Kidney epithelial cell (primary cell): ENCODE results near the gene ADRB2. TPM values are rescaled to one million over a fixed set of nuclear protein-coding genes. Genes with fewer than 3 reads are reported as not detected.

ENCODE experiments used
- DNase-seq: peaks from one replicate; pipeline ENCODE4 v3.0.0-alpha.2; 2010; ENCODE audit warnings: low read depth
- H3K27me3 ChIP-seq: 2 replicates; pipeline ENCODE4 v1.6.0; 2011; ENCODE audit warnings: low read length; ENCODE audit not compliant: control insufficient read depth, insufficient read depth
- H3K36me3 ChIP-seq: 2 replicates; pipeline ENCODE4 v1.5.1; 2011; ENCODE audit warnings: low read length; ENCODE audit not compliant: control insufficient read depth, insufficient read depth
- H3K4me3 ChIP-seq: 2 replicates; pipeline ENCODE4 v1.5.1; 2011; ENCODE audit warnings: low read depth, mild to moderate bottlenecking, control low read depth, low read length
- CTCF ChIP-seq: IDR thresholded peaks from 2 replicates; pipeline ENCODE4 v1.5.1; 2011; ENCODE audit warnings: mild to moderate bottlenecking, moderate library complexity, low read length, control low read depth, inconsistent platforms; ENCODE audit not compliant: insufficient read depth, poor library complexity, severe bottlenecking
- total RNA-seq: library from RNA; depleted of rRNA; stranded (reverse); fragments of >200 nt; gene quantifications from 2 replicates; pipeline ENCODE4 v1.2.3, GENCODE V29; 2015

Gene ADRB2
- total RNA-seq, 1 donor from 2014 or later: 1.2 TPM

DNA sequence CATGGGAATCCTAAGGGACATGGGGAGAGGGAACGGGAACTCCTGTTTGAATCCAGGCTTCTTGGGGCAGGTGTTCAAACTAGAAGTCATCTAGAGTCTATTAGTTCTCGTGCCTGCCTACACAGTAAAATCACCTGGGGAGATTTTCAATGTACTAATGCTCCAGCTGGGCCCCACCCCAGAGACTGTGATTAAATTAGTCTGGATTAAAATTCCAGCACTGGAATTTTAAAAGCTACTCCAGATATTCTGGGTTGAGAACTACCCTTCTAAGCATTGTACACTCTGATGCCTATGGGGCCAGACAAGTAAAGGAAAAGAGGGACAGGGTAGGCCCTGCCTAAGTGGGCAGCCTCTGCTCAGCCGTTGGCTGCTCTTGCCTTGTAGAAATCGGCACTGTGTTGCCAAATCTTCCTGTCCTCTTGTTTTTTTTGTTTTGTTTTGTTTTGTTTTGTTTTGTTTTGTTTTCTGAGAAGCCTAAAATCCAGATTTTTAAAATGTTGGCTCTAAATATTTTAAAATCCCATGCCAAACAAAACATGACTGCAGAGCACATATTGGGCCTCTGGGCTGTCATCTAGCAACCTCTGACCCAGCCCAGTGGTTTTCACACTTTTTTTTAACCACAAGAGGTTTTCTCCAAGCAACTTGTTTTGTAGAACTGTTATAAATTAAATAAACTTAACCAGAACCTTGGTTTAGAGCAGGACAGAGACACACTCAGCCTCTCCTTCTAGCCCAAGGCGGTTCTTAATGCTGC is 29.0 kb downstream of the ADRB2 start:
- Histone ChIP-seq H3K4me3 (no peak overlapping the region), H3K27me3 (no peaks in the 10 kb centered on the region), H3K36me3 (no peaks in the 10 kb centered on the region)
- TF ChIP-seq CTCF: no peak
- DNase-seq: no peak

DNA sequence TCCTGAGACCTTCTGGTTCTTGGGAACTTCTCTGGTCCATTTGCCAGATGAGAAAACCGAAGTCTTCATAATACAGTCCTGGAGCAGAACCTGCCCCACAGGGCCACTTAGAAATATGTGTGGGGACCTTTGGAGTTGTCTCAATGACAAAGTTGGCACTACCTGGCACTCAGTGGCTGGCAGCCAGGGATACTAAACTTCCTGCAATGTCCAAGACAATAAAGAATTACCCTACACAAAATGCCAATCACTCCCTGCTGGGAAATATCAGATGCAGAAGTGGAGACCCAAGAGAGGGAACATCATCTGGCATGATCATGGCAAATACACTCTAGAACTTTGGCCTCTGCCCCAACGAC is 29.6 kb downstream of the ADRB2 start:
- no peaks in the 10 kb centered on the region for H3K36me3 ChIP-seq
- no peak for TF ChIP-seq CTCF
- no peak for DNase-seq
- H3K27me3 ChIP-seq: no peaks in the 10 kb centered on the region
- no peak overlapping the region for H3K4me3 ChIP-seq

- H3K27me3 ChIP-seq: no peaks in the 10 kb centered on the region
- H3K36me3 ChIP-seq: no peaks in the 10 kb centered on the region
- TF ChIP-seq CTCF: no peak
- H3K4me3 ChIP-seq: no peak overlapping the region
- no peak for DNase-seq
Measured at GRCh38 chr5:148856424-148856823, 30.0 kb downstream of the ADRB2 start.

GRCh38 chr5:148857474-148857873 is 31.1 kb downstream of the ADRB2 start:
- DNase-seq: no peak
- H3K36me3 ChIP-seq: no peaks in the 10 kb centered on the region
- TF ChIP-seq CTCF: no peak
- no peaks in the 10 kb centered on the region for H3K27me3 ChIP-seq
- H3K4me3 ChIP-seq: no peak overlapping the region

DNA sequence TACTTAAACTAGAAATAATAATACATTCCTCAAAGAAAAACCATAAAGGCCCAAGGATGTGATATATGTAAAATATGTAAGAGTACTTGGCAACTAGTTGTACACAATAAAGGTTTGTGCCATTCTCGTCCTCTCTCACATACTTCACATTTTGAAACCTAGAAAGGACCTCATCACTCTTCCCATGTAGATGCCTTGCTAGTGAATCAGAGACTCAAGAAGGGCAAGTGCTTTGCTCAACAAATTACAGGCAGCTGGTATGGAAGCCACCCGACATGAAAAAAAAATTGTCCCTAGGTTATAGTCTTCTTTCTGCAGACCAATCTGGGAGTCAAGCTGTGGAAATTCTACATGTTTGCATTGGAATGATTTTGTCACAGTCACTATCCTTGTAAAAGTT is 31.7 kb downstream of the ADRB2 start:
- Histone ChIP-seq H3K27me3 (no peaks in the 10 kb centered on the region), H3K4me3 (no peak overlapping the region), H3K36me3 (no peaks in the 10 kb centered on the region)
- no peak for DNase-seq
- no peak for TF ChIP-seq CTCF

DNA sequence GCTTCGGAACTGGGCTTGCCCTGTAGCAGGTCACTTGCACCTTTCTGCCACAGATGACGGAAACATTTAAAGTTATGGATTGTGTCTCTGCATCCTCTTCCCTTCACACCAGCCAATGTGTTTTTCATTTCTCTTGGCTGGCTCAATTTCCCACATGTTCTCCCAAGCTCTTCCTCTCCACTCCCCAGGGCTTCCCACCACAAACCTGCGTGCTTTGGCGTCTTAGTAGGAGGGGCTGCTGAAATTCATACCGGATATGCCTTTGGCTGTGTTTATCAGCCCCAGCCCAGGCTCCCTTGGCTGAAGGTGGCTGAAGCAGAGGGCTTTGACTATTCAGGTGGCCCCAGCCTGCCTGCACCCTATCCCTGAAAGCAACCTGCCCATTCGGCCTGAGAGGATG is 32.1 kb downstream of the ADRB2 start:
- Histone ChIP-seq H3K27me3 (no peaks in the 10 kb centered on the region), H3K4me3 (no peak overlapping the region), H3K36me3 (no peaks in the 10 kb centered on the region)
- no peak for DNase-seq
- no peak for TF ChIP-seq CTCF
